GM12878 (cell line): ENCODE results near the gene PRKACG. TPM values are rescaled to one million over a fixed set of nuclear protein-coding genes. Genes with fewer than 3 reads are reported as not detected.

Experiments
- ATAC-seq: fragments of 200-7000 bp; cut with Tn5 transposase; 3 replicates; pipeline ENCODE4 v1.9.1; 2020; ENCODE audit warnings: mild to moderate bottlenecking, moderate library complexity
- BruUV-seq: library from RNA; stranded (reverse); fragments of 400-500 nt; replicated peaks from 2 replicates; lab custom pipeline; 2021; lab: Mats Ljungman, UMichigan
- CTCF ChIA-PET: fragments of 300-600 bp; sonication (Branson Sonifier 250); formaldehyde crosslinking; extraction: SDS; loops from one replicate; lab custom pipeline; 2021; ENCODE audit warnings: inconsistent platforms; lab: Yijun Ruan, JAX
- POLR2A ChIA-PET: fragments of 350-600 bp; formaldehyde crosslinking; extraction: SDS; loops from one replicate; lab custom pipeline; 2021; ENCODE audit warnings: inconsistent platforms; lab: Charles Lee
- RAD21 ChIA-PET: fragments of 300-600 bp; sonication (Branson Sonifier 250); formaldehyde crosslinking; loops from one replicate; lab custom pipeline; 2023; ENCODE audit warnings: antibody characterized with exemption; ENCODE audit not compliant: unreplicated experiment; lab: Charles Lee
- SMC1A ChIA-PET: fragments of 300-600 bp; sonication (Branson Sonifier 250); formaldehyde crosslinking; loops from one replicate; lab custom pipeline; 2023; ENCODE audit not compliant: unreplicated experiment, uncharacterized antibody; lab: Charles Lee
- DNase-seq: peaks from one replicate; pipeline ENCODE4 v3.0.0-alpha.2; 2011; ENCODE audit warnings: low read depth, low spot score
- FAIRE-seq: peaks from 3 replicates; lab custom pipeline; 2011; peaks lifted over from hg19 to GRCh38; lab: Jason Lieb, UNC
- H2AFZ ChIP-seq: 2 replicates; pipeline ENCODE4 v1.6.0; 2011; ENCODE audit warnings: low read depth, low read length, control low read depth; ENCODE audit not compliant: control insufficient read depth
- H3K27ac ChIP-seq: 2 replicates; pipeline ENCODE4 v1.5.1; 2011; ENCODE audit warnings: control low read depth; ENCODE audit not compliant: control insufficient read depth, insufficient read depth
- H3K27me3 ChIP-seq, 2 experiments: replicated peaks in 1 of 2; 2 replicates each; pipeline versions ENCODE4 v1.6.0 to v1.6.1; 2011; ENCODE audit warnings: low read length in 1 of 2; ENCODE audit not compliant: control insufficient read depth in 2 of 2, insufficient read depth in 2 of 2
- H3K36me3 ChIP-seq, 2 experiments: 2 replicates each; pipeline ENCODE4 v1.5.1; 2011; ENCODE audit warnings: low read length in 1 of 2; ENCODE audit not compliant: control insufficient read depth in 2 of 2, insufficient read depth in 2 of 2
- H3K4me1 ChIP-seq: 2 replicates; pipeline ENCODE4 v1.6.1; 2011; ENCODE audit warnings: mild to moderate bottlenecking, low read length, moderate library complexity, mixed read lengths; ENCODE audit not compliant: control insufficient read depth, insufficient read depth
- H3K4me2 ChIP-seq: 2 replicates; pipeline ENCODE4 v1.6.0; 2011; ENCODE audit warnings: control low read depth; ENCODE audit not compliant: control insufficient read depth, insufficient read depth
- H3K4me3 ChIP-seq: fragments of 200-600 bp; sonication (generic); 2 replicates; pipeline ENCODE4 v1.5.1; 2016
- H3K79me2 ChIP-seq: 2 replicates; pipeline ENCODE4 v1.6.0; 2011; ENCODE audit warnings: low read length; ENCODE audit not compliant: control insufficient read depth, insufficient read depth
- H3K9ac ChIP-seq: 2 replicates; pipeline ENCODE4 v1.8.0; 2011; ENCODE audit warnings: low read length, control low read depth, mixed read lengths; ENCODE audit not compliant: control insufficient read depth, insufficient read depth
- H3K9me3 ChIP-seq: replicated peaks from 3 replicates; pipeline ENCODE4 v1.5.1; 2011; ENCODE audit warnings: mild to moderate bottlenecking, low read length; ENCODE audit not compliant: control insufficient read depth, insufficient read depth
- H4K20me1 ChIP-seq: 2 replicates; pipeline ENCODE4 v1.6.0; 2011; ENCODE audit not compliant: control insufficient read depth, insufficient read depth
- CHD1 ChIP-seq: IDR thresholded peaks from 2 replicates; pipeline ENCODE4 v1.6.1; 2012; ENCODE audit warnings: low read depth, low read length, improper control_type of control experiment
- CHD4 ChIP-seq: fragments of 200-600 bp; sonication (generic); IDR thresholded peaks from 2 replicates; pipeline ENCODE4 v1.6.1; 2016; ENCODE audit warnings: mild to moderate bottlenecking
- JUNB ChIP-seq: IDR thresholded peaks from 2 replicates; pipeline ENCODE4 v1.6.1; 2016; ENCODE audit warnings: antibody characterized with exemption, mild to moderate bottlenecking
- MTA2 ChIP-seq: fragments of 450-650 bp; IDR thresholded peaks from 2 replicates; pipeline ENCODE4 v1.6.1; 2016; ENCODE audit warnings: low read depth, mild to moderate bottlenecking, moderate library complexity
- MTA3 ChIP-seq: IDR thresholded peaks from 2 replicates; pipeline ENCODE4 v1.6.1; 2012; ENCODE audit warnings: low read length, inconsistent platforms, borderline replicate concordance
- NFXL1 ChIP-seq: fragments of 450-650 bp; IDR thresholded peaks from 2 replicates; pipeline ENCODE4 v1.6.1; 2017; ENCODE audit warnings: antibody characterized with exemption, mild to moderate bottlenecking, borderline replicate concordance
- NFYB ChIP-seq: IDR thresholded peaks from 2 replicates; pipeline ENCODE4 v1.6.1; 2011; ENCODE audit warnings: low read depth, mild to moderate bottlenecking, low read length, improper control_type of control experiment, moderate library complexity; ENCODE audit not compliant: insufficient read depth
- POU2F2 ChIP-seq: IDR thresholded peaks from 3 replicates; pipeline ENCODE4 v1.6.1; 2011; ENCODE audit warnings: low read depth, mild to moderate bottlenecking, low read length, borderline replicate concordance
- RAD21 ChIP-seq: IDR thresholded peaks from 2 replicates; pipeline ENCODE4 v1.6.1; 2011; ENCODE audit warnings: mild to moderate bottlenecking, low read depth, low read length, moderate library complexity; ENCODE audit not compliant: insufficient read depth
- YBX1 ChIP-seq: fragments of 450-650 bp; IDR thresholded peaks from 2 replicates; pipeline ENCODE4 v1.6.1; 2016; ENCODE audit warnings: antibody characterized with exemption
- WGBS: methylation state at CpG from one replicate; pipeline ENCODE4 v1.1.6; 2016; ENCODE audit warnings: low lambda C conversion rate; ENCODE audit not compliant: insufficient replicate concordance, insufficient coverage; ENCODE audit errors: missing lambda C conversion rate; 5-methylcytosine and 5-hydroxymethylcytosine counted together
- in situ Hi-C: fragments of 300-500 bp; cut with MboI; formaldehyde crosslinking; loops from 9 replicates; pipeline ENCODE4 v1.14.3; 2018; ENCODE audit warnings: mixed read lengths
- intact Hi-C: fragments of 100-400 bp; cut with micrococcal nuclease; formaldehyde crosslinking; loops from one replicate; pipeline ENCODE4 v1.14.2; 2022; ENCODE audit not compliant: unreplicated experiment
- polyA plus RNA-seq, 11 experiments: library from polyadenylated mRNA; depleted of rRNA in 4 of 11; unstranded in 6 of 11; stranded (reverse) in 5 of 11; fragments of >200 nt; fragmentation: Nextera tagmentation in 4 of 11; fragmentation: Illumina TruSeq in 1 of 11; extraction: Ambion mirVana in 4 of 11; extraction: Trizol in 1 of 11; gene quantifications; 1 replicate in 1 of 11; 2 replicates in 10 of 11; pipeline versions ENCODE4 v1.2.1 to v1.2.3, GENCODE V29; 2011 to 2016; ENCODE audit warnings: inconsistent platforms in 2 of 11, missing spikeins in 2 of 11, low read depth in 1 of 11
- total RNA-seq, 4 experiments: library from RNA; depleted of rRNA in 3 of 4; stranded (reverse); fragments of >200 nt in 3 of 4; fragmentation: Illumina TruSeq in 1 of 4; extraction: Trizol in 1 of 4; gene quantifications; 2 replicates each; pipeline versions ENCODE4 v1.2.1 to v1.2.3, GENCODE V29; 2013 to 2021
- TF ChIP-seq, protein P1 (sequence below): fragments of 450-650 bp; IDR thresholded peaks from 2 replicates; pipeline ENCODE4 v1.6.1; 2017; ENCODE audit warnings: low read depth, mild to moderate bottlenecking, moderate library complexity
- TF ChIP-seq, protein P2 (sequence below): fragments of 450-650 bp; IDR thresholded peaks from 2 replicates; pipeline ENCODE4 v1.6.1; 2017; ENCODE audit warnings: mild to moderate bottlenecking, low read depth, inconsistent platforms; ENCODE audit not compliant: poor library complexity, severe bottlenecking

The PRKACG gene
- total and polyA plus RNA-seq, 10 of the 15 experiments (the other 5 are each of a cell fraction or from before 2014, with no cell fraction given) = not detected

DNA sequence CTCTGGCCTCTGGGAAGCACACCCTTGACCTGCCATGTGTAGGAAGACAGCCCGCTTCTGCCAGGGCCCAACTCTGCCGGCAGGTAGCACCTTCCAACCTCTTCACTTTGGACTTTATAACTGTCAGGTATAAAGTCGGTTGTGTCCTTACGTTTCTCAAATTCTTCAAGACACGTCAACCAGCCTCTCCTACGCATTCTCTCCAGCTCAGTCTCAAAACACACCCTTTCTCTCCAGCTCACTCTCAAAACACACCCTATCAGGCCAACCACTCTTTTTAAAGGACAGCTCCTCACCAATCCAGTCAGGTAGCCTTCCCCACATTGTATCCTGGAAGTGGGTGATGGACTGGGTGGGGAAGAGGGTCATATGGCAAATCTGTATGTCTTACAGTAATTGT lies 35.2 kb upstream of the PRKACG start:
- Histone ChIP-seq H4K20me1 (no peaks in the 10 kb centered on the region), H3K4me3 (no peak overlapping the region), H3K4me1 (peaks cover 3% of the 10 kb centered on the region; the same call in 1 of the 2 replicates), H3K4me2 (no peak overlapping the region), H3K36me3 (peaks cover 0 to 11% of the 10 kb centered on the region in 2 experiments), H3K27me3 (no peaks in the 10 kb centered on the region), H3K9ac (no peak overlapping the region), H3K9me3 (no peaks in the 10 kb centered on the region), H3K27ac (no peak overlapping the region), H2AFZ (no peak overlapping the region), H3K79me2 (no peaks in the 10 kb centered on the region)
- no peak for ATAC-seq
- TF ChIP-seq, protein P1, sequence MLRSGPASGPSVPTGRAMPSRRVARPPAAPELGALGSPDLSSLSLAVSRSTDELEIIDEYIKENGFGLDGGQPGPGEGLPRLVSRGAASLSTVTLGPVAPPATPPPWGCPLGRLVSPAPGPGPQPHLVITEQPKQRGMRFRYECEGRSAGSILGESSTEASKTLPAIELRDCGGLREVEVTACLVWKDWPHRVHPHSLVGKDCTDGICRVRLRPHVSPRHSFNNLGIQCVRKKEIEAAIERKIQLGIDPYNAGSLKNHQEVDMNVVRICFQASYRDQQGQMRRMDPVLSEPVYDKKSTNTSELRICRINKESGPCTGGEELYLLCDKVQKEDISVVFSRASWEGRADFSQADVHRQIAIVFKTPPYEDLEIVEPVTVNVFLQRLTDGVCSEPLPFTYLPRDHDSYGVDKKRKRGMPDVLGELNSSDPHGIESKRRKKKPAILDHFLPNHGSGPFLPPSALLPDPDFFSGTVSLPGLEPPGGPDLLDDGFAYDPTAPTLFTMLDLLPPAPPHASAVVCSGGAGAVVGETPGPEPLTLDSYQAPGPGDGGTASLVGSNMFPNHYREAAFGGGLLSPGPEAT = no peak
- TF ChIP-seq MTA3 (no peak), YBX1 (no peak), JUNB (no peak), NFXL1 (no peak), CHD1 (no peak), MTA2 (no peak), CHD4 (no peak), NFYB (no peak), POU2F2 (no peak), RAD21 (no peak)
- TF ChIP-seq, protein P2, sequence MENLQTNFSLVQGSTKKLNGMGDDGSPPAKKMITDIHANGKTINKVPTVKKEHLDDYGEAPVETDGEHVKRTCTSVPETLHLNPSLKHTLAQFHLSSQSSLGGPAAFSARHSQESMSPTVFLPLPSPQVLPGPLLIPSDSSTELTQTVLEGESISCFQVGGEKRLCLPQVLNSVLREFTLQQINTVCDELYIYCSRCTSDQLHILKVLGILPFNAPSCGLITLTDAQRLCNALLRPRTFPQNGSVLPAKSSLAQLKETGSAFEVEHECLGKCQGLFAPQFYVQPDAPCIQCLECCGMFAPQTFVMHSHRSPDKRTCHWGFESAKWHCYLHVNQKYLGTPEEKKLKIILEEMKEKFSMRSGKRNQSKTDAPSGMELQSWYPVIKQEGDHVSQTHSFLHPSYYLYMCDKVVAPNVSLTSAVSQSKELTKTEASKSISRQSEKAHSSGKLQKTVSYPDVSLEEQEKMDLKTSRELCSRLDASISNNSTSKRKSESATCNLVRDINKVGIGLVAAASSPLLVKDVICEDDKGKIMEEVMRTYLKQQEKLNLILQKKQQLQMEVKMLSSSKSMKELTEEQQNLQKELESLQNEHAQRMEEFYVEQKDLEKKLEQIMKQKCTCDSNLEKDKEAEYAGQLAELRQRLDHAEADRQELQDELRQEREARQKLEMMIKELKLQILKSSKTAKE = no peak
- in situ Hi-C loops (no loop called here), intact Hi-C loops (no loop called here)
- 98% methylated on average over 6 of the region's 6 CpGs for WGBS
- RAD21 ChIA-PET = interaction anchor here (0.9 kb wide), 1 partner anchor 144 kb away, joined by 3 read pairs; no protein-coding TSS in a partner anchor
- CTCF ChIA-PET = interaction anchor here (0.7 to 12.1 kb wide), 5 partner anchors 13 to 198 kb away, joined by 3 to 289 read pairs (median 3); partner anchors contain the start of gene FXN
- DNase-seq = no peak
- SMC1A ChIA-PET = interaction anchor here (1.1 kb wide), 1 partner anchor 21 kb away, joined by 3 read pairs; no protein-coding TSS in a partner anchor
- POLR2A ChIA-PET = no interaction called here
- BruUV-seq = no TSS peak
- FAIRE-seq = no peak
